Measurements from ENCODE around the gene PRR14. TPM values are rescaled to one million over a fixed set of nuclear protein-coding genes. Genes with fewer than 3 reads are reported as not detected.

Gene PRR14
- total and polyA plus RNA-seq, 10 of the 15 experiments (the other 5 are each of a cell fraction or from before 2014, with no cell fraction given) = 2.5 to 66.8 (median 19.2) TPM

DNA sequence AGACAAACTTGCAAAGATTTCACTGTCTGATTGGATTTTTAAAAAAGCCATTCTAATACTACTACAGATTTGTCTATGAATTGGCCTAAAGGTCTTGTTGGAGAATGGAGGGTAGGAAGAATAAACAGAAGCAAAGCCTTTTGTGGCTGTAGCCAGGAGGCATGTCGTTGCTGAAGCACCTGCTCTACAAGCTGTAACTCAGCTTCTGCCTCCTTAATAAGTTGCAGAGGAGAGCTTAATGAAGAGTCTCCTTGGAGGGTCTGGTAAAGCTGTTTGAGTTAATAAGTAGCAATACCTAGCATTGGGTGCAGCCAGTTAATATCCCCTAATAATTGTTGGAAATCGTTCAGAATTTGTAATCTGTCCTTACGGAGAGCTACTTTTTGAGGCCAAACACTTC is 30.6 kb upstream of the PRR14 start:
- Histone ChIP-seq H3K9ac (ENCODE audit: control insufficient read depth, insufficient read depth, low read length) (no peak overlapping the region), H2AFZ (ENCODE audit: control insufficient read depth, low read depth, low read length) (no peak overlapping the region), H3K4me2 (ENCODE audit: control insufficient read depth, insufficient read depth) (no peak overlapping the region), H3K4me1 (ENCODE audit: control insufficient read depth, insufficient read depth, low read length) (no peaks in the 10 kb centered on the region), H3K27ac (ENCODE audit: control insufficient read depth, insufficient read depth) (no peak overlapping the region), H3K9me3 (replicated peaks; ENCODE audit: control insufficient read depth, insufficient read depth, low read length) (no peaks in the 10 kb centered on the region; the same call in 2 of the 3 replicates), H4K20me1 (ENCODE audit: control insufficient read depth, insufficient read depth) (no peaks in the 10 kb centered on the region), H3K27me3 (replicated peaks in 1 of 2; ENCODE audit: control insufficient read depth in 2 of 2, insufficient read depth in 2 of 2, low read length in 1 of 2) (no peaks in the 10 kb centered on the region), H3K4me3 (no peak overlapping the region), H3K36me3 (ENCODE audit: control insufficient read depth in 2 of 2, insufficient read depth in 2 of 2, low read length in 1 of 2) (no peaks in the 10 kb centered on the region), H3K79me2 (ENCODE audit: control insufficient read depth, insufficient read depth, low read length) (no peaks in the 10 kb centered on the region)
- SMC1A ChIA-PET (ENCODE audit: uncharacterized antibody, unreplicated experiment) = interaction anchor here (1.0 to 2.5 kb wide), 4 partner anchors 9 to 26 kb away, joined by 3 to 9 read pairs (median 4); partner anchors contain the start of gene ZNF689
- 37% methylated on average over 3 of the region's 3 CpGs for WGBS (ENCODE audit: insufficient coverage, insufficient replicate concordance, low lambda C conversion rate, missing lambda C conversion rate)
- ATAC-seq (no peak), FAIRE-seq (no peak), DNase-seq (ENCODE audit: low read depth, low spot score) (no peak)
- BruUV-seq (replicated peaks) = no TSS peak
- CTCF ChIA-PET = interaction anchor here (1.0 to 5.7 kb wide), 8 partner anchors 8 to 211 kb away, joined by 3 to 24 read pairs (median 4); partner anchors contain the start of gene DCTPP1
- in situ Hi-C loops (cut with MboI) (no loop called here), intact Hi-C loops (cut with micrococcal nuclease; ENCODE audit: unreplicated experiment) (no loop called here)
- RAD21 ChIA-PET (ENCODE audit: unreplicated experiment) = interaction anchor here (1.0 to 2.3 kb wide), 4 partner anchors 30 to 528 kb away, joined by 3 to 10 read pairs (median 3); partner anchors contain the start of genes DCTPP1, PRR14 and TBX6
- POLR2A ChIA-PET = no interaction called here
- TF ChIP-seq, protein P1, sequence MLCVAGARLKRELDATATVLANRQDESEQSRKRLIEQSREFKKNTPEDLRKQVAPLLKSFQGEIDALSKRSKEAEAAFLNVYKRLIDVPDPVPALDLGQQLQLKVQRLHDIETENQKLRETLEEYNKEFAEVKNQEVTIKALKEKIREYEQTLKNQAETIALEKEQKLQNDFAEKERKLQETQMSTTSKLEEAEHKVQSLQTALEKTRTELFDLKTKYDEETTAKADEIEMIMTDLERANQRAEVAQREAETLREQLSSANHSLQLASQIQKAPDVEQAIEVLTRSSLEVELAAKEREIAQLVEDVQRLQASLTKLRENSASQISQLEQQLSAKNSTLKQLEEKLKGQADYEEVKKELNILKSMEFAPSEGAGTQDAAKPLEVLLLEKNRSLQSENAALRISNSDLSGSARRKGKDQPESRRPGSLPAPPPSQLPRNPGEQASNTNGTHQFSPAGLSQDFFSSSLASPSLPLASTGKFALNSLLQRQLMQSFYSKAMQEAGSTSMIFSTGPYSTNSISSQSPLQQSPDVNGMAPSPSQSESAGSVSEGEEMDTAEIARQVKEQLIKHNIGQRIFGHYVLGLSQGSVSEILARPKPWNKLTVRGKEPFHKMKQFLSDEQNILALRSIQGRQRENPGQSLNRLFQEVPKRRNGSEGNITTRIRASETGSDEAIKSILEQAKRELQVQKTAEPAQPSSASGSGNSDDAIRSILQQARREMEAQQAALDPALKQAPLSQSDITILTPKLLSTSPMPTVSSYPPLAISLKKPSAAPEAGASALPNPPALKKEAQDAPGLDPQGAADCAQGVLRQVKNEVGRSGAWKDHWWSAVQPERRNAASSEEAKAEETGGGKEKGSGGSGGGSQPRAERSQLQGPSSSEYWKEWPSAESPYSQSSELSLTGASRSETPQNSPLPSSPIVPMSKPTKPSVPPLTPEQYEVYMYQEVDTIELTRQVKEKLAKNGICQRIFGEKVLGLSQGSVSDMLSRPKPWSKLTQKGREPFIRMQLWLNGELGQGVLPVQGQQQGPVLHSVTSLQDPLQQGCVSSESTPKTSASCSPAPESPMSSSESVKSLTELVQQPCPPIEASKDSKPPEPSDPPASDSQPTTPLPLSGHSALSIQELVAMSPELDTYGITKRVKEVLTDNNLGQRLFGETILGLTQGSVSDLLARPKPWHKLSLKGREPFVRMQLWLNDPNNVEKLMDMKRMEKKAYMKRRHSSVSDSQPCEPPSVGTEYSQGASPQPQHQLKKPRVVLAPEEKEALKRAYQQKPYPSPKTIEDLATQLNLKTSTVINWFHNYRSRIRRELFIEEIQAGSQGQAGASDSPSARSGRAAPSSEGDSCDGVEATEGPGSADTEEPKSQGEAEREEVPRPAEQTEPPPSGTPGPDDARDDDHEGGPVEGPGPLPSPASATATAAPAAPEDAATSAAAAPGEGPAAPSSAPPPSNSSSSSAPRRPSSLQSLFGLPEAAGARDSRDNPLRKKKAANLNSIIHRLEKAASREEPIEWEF (IDR thresholded peaks at IDR 0.05; ENCODE audit: insufficient replicate concordance, low read depth, low read length) = no peak
- no peak for TF ChIP-seq YY1 (IDR thresholded peaks at IDR 0.05; ENCODE audit: low read depth, low read length)
- TF ChIP-seq, protein P2, sequence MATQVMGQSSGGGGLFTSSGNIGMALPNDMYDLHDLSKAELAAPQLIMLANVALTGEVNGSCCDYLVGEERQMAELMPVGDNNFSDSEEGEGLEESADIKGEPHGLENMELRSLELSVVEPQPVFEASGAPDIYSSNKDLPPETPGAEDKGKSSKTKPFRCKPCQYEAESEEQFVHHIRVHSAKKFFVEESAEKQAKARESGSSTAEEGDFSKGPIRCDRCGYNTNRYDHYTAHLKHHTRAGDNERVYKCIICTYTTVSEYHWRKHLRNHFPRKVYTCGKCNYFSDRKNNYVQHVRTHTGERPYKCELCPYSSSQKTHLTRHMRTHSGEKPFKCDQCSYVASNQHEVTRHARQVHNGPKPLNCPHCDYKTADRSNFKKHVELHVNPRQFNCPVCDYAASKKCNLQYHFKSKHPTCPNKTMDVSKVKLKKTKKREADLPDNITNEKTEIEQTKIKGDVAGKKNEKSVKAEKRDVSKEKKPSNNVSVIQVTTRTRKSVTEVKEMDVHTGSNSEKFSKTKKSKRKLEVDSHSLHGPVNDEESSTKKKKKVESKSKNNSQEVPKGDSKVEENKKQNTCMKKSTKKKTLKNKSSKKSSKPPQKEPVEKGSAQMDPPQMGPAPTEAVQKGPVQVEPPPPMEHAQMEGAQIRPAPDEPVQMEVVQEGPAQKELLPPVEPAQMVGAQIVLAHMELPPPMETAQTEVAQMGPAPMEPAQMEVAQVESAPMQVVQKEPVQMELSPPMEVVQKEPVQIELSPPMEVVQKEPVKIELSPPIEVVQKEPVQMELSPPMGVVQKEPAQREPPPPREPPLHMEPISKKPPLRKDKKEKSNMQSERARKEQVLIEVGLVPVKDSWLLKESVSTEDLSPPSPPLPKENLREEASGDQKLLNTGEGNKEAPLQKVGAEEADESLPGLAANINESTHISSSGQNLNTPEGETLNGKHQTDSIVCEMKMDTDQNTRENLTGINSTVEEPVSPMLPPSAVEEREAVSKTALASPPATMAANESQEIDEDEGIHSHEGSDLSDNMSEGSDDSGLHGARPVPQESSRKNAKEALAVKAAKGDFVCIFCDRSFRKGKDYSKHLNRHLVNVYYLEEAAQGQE (IDR thresholded peaks at IDR 0.05; ENCODE audit: low read depth, low read length) = no peak
- TF ChIP-seq, protein P3, sequence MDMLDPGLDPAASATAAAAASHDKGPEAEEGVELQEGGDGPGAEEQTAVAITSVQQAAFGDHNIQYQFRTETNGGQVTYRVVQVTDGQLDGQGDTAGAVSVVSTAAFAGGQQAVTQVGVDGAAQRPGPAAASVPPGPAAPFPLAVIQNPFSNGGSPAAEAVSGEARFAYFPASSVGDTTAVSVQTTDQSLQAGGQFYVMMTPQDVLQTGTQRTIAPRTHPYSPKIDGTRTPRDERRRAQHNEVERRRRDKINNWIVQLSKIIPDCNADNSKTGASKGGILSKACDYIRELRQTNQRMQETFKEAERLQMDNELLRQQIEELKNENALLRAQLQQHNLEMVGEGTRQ (IDR thresholded peaks at IDR 0.05; ENCODE audit: borderline replicate concordance, low read depth, low read length) = no peak
- TF ChIP-seq ZNF274 (IDR thresholded peaks at IDR 0.05; ENCODE audit: insufficient read depth, insufficient read length) = no peak
- no peak for TF ChIP-seq ZZZ3 (IDR thresholded peaks at IDR 0.05; ENCODE audit: control insufficient read depth, insufficient read length, low read depth)
- TF ChIP-seq, protein P4, sequence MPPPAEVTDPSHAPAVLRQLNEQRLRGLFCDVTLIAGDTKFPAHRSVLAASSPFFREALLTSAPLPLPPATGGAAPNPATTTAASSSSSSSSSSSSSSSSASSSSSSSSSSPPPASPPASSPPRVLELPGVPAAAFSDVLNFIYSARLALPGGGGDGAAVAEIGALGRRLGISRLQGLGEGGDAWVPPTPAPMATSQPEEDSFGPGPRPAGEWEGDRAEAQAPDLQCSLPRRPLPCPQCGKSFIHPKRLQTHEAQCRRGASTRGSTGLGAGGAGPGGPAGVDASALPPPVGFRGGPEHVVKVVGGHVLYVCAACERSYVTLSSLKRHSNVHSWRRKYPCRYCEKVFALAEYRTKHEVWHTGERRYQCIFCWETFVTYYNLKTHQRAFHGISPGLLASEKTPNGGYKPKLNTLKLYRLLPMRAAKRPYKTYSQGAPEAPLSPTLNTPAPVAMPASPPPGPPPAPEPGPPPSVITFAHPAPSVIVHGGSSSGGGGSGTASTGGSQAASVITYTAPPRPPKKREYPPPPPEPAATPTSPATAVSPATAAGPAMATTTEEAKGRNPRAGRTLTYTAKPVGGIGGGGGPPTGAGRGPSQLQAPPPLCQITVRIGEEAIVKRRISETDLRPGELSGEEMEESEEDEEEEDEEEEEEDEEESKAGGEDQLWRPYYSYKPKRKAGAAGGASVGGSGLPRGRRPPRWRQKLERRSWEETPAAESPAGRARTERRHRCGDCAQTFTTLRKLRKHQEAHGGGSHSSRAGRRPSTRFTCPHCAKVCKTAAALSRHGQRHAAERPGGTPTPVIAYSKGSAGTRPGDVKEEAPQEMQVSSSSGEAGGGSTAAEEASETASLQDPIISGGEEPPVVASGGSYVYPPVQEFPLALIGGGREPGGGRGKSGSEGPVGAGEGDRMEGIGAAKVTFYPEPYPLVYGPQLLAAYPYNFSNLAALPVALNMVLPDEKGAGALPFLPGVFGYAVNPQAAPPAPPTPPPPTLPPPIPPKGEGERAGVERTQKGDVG (CRISPR knock-in tag; IDR thresholded peaks at IDR 0.05) = no peak
- no peak for TF ChIP-seq MTA3 (IDR thresholded peaks at IDR 0.05; ENCODE audit: borderline replicate concordance, low read length)
